NCI-H748 (cell line): ENCODE data around the gene GHRL.

Experiments used
- DNase-seq: peaks from one replicate; lab custom pipeline; 2025; ENCODE audit not compliant: unreplicated experiment; lab: John Stamatoyannopoulos, UW

GHRL gene, protein sequence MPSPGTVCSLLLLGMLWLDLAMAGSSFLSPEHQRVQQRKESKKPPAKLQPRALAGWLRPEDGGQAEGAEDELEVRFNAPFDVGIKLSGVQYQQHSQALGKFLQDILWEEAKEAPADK

DNA sequence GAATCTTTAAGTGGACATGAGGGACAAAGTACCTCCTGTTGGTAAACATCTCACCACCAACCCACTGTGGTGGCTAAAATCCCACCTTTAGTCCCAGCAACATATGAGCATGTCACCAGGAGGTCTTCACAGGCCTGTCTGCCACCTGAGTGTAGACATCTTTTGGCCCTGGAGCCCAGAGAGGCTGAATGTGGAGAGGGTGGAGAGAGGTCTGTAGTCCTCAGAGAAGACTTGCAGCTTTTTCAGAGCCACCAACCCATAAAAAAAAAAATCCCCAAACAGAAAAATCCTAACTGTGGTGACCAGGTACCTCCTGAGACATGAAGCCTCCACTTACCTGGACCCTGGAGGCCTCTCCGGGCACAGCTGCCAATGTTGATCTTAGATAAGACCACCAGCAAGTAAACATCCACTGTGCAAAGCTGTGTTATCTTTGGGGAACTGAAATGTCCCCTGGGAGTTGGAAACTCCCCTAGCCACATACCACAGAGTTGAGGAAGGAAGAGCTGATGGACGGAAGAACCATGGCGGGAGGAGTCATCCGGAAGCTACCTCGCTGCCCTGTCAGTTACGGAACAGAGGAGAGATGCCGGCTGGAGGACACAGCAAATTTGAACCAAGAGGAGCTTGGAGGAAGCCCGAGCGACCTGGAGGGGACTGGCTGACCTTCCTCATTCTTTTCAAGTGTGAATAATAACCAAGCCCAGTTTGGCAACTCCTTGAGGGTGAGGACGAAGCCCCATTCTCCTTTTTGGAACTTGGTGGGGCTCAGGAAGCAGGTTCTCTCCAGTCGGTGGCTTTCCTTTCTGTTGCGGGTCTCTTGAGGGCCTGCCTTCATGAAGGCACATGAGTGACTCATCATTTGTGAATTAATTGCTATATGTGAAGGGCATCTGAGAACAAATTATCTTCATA, at the start of gene GHRL:
Gene GHRL, minus strand, starts transcription at position 443 of the 915 bp plus-strand sequence. CDS start 2,767 bp downstream, outside the sequence.
- DNase-seq = no peak

DNA sequence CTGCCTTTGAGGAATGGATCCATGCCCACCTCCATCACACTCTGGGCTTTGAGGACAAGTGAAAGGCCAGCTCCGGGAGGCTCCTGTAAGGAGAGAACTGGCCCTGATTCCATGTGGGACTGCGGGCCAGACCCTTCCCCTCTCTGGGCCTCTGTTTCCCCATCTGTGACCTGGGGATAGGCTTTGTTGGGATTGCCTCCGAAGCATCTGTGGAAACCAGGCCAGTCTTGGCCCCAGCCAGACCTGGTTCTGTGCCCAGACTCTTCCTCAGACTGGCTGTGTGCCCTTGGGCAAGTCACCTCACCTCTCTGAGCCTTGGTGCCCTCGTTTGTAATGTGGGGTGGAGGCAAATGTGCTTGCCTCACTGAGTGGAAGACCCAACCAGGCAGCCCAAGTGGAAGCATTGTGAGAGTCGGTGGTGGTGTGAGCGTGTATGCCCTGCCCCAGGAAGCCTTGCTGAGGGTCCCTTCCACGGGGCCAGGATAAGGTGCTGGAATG, 49.2 kb upstream of the GHRL start:
- DNase-seq = no peak

DNA sequence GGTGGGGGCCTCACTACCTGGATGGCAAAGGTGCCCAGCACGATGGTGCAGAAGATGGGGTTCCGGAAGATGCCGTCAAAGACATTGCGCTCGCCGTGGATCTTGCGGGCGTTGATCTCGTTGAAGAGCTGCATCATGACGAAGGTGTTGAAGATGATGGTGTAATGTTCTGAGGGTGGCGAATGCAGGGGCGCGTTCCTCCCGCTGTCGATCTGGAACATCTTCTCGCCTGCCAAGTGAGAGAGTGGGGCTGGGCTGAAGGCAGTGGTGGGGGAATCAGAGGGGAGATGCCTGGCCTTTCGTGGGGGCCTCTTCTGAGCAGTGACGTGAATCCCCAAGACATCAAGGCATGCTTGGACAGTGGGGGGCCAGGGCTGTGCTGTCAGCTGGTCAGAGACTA, 47.7 kb upstream of the GHRL start:
- no peak for DNase-seq

DNA sequence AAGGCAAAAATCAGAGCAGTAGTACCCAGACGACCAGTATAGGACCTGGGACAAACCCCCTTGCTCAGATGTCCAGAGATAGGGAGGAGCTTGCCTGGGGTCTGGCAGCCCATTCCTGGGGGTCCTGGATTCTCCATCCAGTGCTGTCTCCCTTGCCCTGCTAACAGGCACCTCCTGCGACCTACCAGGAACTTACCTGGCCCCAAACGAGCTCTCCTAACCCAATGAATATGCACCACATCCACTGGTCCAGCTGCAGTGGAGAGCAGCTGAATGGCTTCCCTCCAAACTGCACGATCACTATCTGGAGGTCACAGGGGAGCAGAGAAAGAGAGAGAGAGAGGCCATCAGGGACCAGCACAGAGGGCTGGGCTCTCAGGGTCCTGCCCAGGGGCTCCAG, 47.3 kb upstream of the GHRL start:
- DNase-seq = no peak

DNA sequence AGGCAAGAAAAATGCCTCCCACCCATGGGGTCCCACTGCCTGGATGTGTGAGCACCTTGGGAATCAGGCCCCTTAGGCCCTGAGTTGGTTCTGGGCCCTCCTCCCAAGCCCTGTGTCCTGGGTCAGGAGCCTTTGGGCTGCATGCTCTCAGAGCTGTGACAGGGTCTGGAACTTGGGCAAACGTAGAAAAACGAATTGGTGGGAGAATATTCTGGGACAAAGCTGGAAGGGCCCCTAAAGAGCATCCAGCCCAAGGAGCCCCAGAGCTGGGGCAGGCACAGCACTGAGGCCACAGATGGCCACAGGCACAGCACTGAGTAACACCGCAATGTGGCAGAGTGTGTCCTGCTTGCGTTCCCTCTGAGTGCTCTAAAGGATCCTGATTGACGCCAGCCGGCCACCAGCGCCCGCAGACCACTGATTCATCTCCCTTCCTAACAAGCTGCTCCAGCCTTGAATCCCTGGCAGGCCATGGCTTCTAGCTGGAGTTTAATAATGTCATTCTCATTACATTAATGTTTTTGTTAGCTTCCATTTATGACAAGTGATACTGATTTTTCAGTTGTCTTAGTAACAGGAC, 46.7 kb upstream of the GHRL start:
- DNase-seq = no peak

DNA sequence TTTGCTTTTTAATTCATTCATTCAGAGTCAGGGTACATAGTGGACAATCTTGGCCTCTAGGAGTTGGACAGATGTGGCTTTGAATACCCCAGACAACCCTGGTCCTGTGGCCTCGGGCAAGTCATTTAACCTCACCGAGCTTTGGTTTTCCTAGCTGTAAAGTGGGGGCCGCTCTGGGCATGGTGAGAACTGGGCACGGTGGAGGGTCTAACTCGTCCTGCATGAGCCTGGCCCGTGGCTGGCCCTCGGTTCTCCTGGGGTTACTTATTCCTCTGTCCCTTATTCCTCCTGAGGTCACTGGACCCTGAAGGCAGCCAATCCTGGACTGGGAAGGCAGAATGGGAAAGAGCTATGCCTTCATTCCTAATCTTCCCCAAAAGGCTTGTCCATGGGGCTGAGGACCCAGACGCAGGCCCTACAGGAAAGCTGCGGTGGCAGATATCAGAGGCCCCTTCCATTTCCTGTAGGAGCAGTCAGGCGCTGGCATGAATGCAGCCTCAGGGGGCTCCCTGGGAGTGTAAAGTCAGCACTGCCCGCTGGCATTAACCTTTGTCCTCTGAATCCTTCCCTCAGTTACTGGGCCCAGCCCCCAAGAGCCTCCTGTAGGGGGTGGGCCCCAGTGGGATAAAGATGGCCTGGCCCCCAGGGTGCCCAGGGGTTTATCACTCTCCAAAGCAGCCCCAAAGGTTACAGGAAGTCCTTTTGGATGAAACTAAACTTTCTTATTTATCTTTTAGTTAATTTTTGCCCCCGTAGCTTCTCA, 46.0 kb upstream of the GHRL start:
- no peak for DNase-seq

DNA sequence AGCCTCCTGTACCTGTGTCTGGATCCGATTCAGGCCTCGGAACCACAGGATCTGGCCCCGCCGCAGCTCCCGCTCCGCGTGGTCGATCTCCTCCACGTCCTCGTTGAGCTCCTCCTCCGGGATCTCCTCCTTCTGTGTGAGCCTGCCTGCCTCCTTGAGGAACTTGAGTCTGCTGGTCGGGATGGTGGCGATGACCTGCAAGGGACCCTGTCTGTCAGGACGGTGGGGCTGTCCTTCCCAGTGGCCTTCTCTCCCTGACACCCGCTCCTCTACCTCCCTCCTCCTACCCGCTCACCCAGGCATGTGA, 45.4 kb upstream of the GHRL start:
- DNase-seq = no peak

DNA sequence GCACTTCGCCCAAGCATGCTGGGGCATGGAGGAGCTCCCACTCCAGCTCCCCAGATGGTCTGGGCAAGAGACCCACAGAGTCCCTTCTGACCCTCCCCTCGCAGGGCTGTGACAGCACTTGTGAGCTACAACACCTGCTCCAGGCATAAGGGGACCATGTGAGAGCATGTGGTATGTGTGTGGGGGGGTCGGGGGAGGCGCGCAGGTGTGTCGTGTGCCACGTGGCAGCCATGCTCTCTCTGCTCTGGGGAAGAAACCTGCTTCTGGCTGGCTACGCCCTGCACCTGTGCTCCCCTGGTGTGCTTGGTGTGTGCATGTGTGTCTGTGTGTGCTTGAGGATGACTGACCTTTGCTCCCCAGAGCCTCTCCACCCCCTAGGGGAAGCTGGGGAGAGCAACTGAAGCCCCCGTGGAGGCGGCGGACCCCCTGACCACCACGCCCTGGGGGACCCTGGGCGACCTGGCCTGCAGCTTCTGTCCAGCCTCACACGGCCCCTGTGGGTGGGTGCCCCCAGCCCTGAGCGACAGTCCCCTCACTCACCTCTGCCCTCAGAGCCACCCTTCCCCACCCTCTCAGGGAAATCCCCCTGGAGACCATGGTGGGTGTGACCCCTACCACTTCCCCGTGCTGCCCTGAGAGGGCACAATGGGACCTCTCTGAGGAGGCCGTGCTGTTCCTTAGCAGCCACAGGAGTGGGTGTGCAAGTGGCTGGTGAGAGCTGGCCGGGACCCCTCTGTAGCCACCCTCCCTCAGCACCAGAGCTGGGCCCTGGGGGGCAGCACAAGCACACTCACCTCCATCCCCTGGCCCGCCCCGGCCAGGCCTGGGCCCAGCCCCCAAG, 44.8 kb upstream of the GHRL start:
- peak; percentile 25 for DNase-seq

DNA sequence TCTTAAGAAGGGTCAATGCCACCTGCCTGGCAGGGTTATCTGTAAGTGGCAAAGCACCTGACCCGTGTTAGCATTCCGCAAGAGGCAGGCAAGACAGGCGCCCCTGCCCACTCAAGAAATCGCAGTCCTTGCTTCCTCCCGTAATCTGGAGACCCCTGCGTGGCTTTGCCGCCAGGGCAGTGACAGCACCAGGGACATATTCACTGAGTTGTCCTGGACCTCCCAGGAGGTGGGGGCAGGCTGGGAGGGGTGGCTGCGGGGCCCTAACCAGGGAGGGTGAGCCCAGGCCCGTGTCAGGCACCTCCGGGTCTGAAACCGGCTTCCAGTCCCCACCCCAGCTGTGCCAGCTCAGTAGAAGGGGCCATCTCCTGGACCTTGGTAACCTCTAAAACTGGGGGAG, 44.0 kb upstream of the GHRL start:
- no peak for DNase-seq

DNA sequence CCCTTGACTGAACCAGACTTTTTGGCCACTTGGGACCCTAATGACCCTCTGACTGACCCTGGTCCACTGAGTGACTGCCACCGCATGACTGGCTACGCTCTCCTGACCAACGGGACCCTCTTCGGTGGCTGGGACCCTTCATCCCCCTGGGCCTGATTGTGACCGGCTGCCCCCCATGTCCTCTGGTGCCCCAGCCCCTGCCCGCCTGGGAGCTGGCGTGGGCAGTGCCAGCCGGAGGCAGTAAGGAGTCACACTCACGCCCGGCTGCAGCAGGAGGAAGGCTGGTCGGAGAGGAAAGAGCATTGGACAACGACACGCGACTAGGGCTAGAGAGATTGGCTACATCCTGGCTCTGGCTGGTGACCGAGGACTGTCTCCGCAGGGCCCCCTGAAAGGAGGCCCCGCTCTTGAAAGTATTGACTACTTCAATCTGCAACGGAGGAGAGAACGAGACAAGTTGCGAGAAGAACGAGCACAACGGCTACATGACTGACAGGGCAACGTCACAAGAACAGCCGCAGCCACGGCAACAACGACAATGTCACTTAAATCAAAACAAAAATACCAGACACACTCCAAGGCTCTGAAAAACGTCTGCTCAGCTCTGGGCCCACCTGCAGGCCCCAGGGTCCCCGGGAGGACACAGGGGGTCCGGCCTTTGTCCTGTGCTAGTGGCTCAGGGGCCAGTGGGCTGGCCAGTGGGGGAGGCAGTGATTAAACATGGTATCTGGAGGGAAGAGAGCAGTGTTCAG, 43.3 kb upstream of the GHRL start:
- no peak for DNase-seq

DNA sequence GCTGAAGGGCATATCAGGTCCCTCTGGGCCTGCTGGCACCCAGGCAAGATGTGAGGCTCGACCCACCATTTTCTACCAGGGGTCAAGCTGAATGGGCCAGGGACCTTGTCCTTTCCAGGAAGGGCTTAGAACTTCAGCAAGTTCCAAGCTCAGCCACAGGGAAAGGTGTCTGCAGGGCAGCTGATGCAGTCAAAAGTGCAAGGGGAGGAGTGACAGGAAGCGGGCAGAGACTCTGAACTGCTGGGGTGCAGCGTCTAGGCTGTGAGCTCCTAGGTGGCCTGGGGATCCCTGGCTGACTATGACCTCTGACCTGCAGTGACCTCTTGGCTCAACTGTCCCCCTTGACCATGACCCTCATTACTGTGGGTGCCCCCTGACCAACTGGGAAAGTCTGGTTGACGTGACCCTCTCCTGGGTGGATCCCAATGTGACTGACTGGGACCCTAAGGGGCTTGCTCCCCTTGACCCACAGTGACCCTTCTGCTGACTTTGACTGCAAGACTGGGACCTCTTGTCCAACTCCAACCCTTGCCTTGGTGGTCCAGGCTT, 42.5 kb upstream of the GHRL start:
- DNase-seq = no peak

DNA sequence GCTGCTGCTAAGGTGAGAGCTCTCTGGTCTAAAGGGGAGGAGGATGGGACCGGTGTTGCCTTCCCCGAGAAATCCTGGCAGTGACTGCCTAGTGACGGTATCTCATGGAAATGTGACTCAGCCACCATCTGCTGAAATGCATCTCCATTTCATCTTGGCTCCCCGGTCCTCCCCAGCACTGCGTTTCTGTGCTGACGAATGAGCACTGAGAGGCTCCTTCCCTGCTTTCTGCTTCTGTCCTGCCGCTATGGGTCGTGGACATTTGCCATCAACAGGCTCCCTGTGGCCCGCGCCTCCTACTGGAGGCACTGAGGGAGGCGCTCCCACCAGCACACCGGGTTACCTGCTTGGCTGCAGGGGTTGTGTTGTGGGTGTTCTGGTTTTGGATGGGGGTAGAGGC, 41.7 kb upstream of the GHRL start:
- no peak for DNase-seq

DNA sequence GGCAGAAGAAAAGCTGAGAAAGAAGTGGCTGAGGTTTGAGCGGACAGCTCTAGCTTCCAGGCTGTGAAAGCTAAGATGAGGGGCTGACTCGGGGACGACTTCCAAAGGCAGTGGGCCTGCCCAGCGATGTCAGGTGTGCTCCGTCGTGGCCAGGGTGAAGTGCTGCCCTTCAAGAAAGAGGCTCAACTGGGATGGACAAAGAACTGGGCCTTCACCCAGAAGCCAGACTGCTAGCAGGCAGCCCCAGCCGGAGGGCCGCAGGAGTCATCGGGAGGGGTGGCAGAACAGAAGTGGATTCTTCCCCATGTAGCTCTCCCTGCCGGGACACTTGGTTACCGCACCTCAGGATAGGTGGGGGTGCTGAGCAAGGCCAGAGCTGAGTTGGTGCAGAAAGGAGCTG, 41.3 kb upstream of the GHRL start:
- no peak for DNase-seq

DNA sequence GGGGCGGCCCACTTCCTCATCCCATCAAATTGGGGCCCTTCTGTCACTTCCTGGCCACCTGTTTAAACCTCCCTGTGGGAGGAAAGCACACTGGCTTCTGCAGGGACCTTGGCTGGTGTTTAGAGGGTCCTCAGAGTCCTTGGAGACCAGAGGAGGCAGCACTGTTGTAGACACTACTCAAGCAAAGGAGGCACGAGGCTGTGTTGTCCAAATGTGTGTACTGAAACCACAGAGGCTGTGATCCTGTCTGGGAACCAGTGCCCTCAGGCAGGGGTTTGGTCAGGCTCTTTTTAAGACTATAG, 40.6 kb upstream of the GHRL start:
- DNase-seq = no peak

DNA sequence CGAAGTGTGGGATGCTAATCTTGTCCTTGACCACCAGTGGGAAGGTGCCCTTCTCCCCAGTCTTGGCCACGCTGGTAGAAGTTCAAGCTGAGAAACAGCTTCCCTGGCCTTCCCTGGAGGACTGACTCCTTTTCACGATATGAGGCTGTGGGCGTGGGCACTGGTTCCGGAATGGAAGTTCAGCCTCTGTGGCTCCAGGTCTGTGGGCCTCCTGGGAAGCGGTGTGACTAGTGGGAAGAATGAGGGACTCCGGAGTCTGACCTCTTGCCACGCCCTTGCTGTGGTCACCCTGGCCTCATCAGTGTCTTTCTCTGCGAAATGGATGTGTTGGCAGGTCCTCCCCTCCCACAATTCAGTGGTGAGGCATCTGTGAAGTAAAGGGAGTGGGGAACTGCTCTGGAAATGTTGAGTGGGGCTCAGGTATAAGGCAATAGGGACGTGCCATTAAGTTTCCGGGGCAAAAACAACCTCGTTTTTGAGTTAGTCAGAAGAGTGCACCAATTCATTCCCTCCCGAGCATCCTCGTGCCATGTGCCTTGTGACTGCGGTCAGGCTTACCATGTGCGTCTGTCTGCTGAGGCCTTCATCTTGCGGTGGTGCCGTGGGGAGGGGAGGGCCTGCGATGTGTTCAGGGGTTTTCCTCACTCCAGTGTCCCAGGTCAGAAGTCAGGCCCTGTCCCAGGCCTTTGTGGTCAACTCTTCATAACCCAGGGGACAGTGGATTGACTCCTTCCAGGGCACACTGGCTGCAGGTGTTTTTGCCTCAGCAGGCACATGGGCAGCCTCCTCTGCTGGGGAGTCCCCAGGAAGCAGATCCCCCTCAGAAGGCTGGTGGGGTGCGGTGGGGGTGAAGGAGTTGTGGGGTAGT, 40.0 kb upstream of the GHRL start:
- DNase-seq = no peak

DNA sequence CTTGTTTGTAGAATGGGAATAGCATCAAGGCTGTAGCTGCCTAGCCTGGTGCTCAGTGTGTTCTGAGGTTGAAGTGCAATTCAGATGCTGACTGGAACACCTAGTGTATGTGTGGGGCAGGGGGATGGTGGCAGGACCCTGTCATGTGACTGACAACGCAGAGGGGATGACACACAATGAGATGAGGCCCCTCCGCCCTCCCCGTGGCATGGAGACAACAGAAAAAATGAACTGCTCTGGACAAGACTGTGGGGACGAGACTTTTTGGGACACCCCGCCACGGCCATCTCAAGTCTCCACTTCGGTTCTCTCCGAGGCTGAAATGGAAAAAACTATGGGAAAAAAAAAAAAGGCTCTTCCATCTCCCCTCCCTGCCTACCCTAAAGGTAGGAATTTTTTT, 38.6 kb upstream of the GHRL start:
- DNase-seq = no peak

DNA sequence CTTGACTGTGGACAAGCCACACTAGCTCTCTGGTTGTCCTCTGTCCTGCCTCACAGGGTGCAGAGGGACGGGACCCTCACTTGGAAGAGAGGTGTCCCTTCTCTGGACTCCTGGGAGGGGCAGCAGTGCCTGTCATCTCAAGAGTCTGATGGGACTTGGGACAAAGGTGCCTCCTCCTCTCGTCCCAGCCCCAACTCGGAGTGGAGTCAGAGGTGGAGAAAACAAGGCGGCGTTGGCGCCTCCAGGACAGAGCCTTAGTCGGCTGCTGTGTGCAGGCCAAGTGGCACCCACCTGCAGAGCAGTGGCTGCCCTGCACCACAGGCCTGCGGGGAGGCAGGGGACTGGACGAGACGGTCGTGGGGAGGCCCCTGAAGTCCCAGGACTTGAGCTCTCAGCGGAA, 37.6 kb upstream of the GHRL start:
- no peak for DNase-seq

DNA sequence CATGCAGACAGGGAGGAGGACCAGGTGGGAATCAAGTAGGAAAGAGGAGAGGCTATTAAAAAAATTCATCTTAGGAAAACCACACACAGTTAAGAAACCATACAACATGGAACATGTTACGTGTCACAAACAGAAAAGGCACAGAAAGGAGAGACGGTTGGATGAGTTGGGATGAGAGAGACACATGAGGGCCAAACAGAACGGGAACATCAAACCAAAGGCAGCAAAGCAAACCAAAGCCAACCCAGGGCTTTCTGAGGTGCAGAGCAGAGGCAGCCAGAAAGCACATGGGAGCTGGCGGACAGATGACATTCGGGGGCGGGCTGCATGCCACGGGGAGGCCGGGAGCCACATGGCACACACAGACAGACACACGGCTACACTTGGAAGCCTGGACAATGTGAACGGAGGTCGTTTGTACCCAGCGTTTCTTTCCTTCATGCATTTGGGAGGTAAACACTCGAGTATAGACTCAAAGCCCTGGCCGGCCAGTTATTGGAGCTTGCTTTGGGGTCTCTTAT, 36.8 kb upstream of the GHRL start:
- DNase-seq = no peak
